HG03135 (cell line): ENCODE data around the gene FBXO44.

Experiments
- ATAC-seq: cut with Tn5 transposase; IDR thresholded peaks from one replicate; pipeline ENCODE4 v1.9.1; 2021; ENCODE audit warnings: mild to moderate bottlenecking, moderate library complexity; ENCODE audit not compliant: unreplicated experiment

FBXO44 gene

GRCh38 chr1:11657654-11658053, 3.0 kb downstream of the FBXO44 start:
- ATAC-seq = no peak

DNA sequence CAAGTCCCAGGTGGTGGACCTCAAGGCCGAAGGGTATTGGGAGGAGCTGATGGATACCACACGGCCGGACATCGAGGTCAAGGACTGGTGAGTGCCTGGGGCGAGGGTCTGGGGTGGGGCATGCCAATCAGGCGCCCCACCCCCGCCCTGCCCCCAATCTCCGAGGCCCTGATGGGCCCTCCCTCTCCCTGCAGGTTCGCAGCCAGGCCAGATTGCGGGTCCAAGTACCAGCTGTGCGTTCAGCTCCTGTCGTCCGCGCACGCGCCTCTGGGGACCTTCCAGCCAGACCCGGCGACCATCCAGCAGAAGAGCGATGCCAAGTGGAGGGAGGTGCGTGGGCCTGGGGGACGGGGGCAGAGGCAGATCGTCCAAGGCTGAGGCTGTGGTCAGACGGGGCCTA, 3.9 kb downstream of the FBXO44 start:
- no peak for ATAC-seq

DNA sequence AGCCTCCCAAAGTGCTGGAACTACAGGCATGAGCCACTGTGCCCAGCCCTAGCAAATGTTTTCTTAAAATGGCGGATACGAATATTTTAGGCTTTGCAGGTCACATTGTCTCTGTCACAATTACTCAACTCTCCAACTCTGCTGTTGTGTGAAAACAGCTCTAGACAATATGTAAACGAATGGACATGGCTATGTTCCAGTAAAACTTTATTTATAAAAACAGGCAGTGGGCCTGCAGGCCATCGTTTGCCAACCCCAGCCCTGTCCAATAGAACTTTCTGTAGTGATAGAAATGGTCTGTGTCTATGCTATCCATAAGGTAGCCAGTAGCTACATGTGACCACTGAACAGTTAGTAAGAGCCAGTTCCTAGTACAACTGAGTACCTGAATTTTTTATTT, 5.1 kb downstream of the FBXO44 start:
- ATAC-seq = no peak

DNA sequence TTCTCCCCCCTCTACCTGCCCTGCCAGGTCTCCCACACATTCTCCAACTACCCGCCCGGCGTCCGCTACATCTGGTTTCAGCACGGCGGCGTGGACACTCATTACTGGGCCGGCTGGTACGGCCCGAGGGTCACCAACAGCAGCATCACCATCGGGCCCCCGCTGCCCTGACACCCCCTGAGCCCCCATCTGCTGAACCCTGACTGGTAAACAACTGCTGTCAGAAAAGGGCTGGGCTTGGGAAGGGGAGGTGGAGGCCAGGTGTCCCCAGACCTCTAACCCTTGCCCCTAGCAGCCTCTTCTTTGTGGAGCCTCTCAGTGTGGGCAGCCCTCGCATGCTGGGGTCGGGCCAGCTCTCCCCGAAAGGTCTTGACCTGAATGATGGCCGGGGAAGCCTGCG, 6.4 kb downstream of the FBXO44 start:
- ATAC-seq = no peak

GRCh38 chr1:11664336-11665065, 9.8 kb downstream of the FBXO44 start:
- ATAC-seq = peak; percentile 53

GRCh38 chr1:11668516-11668915, 13.8 kb downstream of the FBXO44 start:
- no peak for ATAC-seq

DNA sequence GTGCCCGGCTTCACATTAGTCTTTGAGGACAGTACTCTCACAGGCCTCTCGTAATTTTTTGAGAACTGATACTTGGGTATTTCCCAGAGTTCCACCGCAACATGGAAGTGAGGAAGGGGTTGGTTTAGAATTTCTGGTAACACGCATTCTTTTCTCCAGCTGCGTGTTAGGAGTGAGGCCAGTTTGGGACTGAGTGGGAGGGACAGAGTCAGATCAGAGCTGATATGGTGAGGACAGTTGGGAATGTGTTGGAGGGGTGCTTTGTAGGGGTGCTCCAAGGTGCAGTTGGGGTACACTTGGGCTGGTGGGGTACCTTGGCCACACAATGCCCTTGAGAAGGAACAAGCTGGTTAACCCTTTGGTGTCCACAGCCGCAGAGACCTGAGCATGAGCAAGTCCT, 16.1 kb downstream of the FBXO44 start:
- no peak for ATAC-seq

DNA sequence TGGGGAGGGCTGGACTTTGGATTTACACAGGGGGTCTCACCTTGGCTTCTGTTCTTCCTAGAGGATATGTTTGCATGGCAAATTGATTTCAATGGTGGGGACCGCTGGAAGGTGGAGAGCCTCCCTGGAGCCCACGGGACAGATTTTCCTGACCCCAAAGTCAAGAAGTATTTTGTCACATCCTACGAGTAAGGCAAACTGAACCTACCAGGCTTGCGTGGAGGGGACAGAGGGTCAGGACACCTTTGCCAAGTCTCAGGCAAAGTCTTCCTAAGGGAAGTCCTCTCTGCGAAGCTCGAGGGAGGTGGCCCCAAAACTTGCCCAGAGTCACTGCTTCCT, 16.5 kb downstream of the FBXO44 start:
- ATAC-seq = no peak

- ATAC-seq = no peak
Observed at GRCh38 chr1:11671544-11672286, 17.0 kb downstream of the FBXO44 start.

DNA sequence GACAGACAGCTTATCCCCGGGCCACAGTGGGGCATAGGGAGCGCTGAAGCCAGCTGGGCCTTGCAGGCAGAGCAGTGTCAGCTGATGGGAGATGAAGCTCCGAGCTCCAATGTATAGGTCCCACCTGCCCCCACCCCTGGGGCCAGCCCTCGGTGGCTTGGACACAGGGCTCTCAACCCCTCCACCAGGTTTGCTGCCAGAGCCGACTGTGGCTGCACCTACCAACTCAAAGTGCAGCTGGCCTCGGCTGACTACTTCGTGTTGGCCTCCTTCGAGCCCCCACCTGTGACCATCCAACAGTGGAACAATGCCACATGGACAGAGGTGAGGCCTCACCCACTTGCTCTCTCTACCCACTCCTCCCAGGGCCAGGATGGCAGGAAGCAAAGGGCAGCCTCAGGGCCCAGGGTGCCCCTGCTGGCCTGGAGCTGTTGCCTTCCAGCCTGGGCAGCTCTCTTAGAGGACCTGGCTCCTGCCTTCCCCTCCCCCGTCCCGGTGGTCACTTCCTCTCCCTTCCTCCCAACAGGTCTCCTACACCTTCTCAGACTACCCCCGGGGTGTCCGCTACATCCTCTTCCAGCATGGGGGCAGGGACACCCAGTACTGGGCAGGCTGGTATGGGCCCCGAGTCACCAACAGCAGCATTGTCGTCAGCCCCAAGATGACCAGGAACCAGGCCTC, 18.6 kb downstream of the FBXO44 start:
- no peak for ATAC-seq

GRCh38 chr1:11674488-11674887, 19.8 kb downstream of the FBXO44 start:
- ATAC-seq = no peak

- ATAC-seq = no peak
Observed at GRCh38 chr1:11675325-11675724, 20.6 kb downstream of the FBXO44 start.

DNA sequence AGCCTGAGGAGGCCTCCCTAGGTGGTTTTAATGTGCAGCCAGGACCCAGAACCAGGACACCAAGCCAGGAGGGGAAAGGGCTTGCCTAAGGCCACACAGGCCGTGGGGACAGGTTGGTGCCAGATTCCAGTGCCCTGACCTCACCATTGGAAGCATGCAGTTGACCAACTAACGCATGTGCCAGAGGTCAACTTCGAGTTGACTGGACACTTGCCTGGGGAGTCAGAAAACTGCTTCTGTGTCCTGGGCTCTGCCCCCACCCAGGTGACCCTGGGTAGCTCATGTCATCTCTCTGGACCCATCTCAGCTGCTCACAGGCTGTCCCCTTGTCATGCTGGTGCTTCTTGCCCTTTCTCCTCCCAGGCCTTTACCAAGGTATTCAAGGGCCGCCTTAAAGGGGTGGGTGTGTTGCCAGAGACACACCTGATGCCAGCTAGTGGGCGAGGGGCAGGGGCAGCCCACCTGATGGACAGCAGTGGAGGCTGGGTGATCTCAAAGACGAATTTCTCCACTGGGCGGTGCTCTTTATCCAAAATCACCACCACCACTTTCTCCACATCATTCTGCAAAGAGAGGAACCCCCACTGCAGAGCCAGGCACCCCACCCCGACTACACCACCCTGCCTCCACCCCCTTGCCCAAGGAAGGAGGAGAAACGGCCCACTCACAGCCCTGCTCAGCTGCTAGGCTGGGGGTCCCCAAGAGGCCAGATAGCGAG, 21.9 kb downstream of the FBXO44 start:
- ATAC-seq = no peak

- ATAC-seq = no peak
Observed at GRCh38 chr1:11678442-11678841, 23.8 kb downstream of the FBXO44 start.

- peak; percentile 25 for ATAC-seq
Observed at GRCh38 chr1:11680270-11681070, 25.8 kb downstream of the FBXO44 start.

GRCh38 chr1:11681071-11681771, 26.5 kb downstream of the FBXO44 start, which contains the start of gene MAD2L2:
MAD2L2 (minus strand) TSS chr1:11681148; CDS start chr1:11680601, 547 bp downstream.
- peak; percentile 82 for ATAC-seq

DNA sequence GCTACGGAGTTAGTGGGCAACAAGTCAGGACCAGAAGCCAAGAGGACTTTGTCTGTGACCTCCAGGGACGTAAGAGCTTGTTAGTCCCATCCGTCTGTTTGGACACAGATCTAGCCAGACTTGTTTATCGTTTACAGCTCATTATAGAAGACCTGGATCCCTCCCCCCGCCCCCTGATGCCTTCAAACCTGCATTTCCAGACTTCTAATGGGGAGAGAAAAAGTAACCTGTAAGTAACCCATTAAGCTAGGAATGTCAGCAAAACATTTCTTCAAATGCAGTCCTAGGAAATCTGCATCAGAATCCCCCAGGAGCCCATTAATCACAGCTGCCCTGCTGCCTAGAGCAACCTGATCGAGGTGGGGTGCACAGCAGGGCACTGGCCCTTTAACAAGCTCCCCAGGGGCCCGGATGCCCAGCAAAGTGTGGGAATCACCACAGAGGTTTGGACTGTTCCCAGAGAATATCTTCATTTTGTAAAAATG, 27.7 kb downstream of the FBXO44 start:
- ATAC-seq = no peak

DNA sequence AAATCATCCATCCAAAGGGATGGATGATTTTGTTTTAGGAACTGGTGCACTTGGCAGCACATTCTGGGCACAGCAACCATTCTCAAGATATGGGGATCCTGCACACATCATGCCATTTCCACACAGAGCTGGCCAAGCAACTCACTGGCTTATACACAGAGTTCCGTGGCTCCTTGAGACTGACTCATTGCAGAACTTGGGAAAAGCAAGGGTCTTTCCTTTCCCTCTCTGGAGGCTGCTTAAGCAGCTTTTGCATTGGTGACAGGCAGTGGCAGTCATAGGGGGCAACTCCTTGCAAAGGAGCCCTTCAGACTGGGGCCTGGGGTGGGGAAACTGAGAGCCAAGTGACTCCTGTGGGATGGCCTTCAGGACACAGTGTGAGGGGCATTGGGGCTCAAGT, 28.1 kb downstream of the FBXO44 start:
- ATAC-seq = no peak

DNA sequence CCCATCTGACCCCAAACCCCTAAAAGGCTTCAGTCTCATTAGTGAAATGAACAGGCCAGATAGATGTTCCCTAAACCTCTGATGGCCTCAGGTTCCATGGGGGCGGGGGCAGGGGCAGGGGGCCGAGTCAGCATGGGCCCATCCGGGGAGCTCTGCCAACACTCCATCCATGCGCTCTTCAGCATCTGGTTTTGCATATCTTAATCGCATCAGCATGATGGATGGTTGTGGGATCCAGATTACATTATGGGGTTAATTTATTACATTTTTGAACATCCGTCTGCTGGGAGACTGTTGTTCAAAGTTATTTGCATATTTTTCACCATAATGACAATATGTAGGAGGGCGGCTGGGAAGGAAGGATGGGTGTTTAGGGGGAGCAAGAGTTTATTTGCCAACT, 29.4 kb downstream of the FBXO44 start:
- no peak for ATAC-seq
